ENCODE results near the gene ERC2. TPM values are rescaled to one million over a fixed set of nuclear protein-coding genes. Genes with fewer than 3 reads are reported as not detected.

Gene ERC2
- total and polyA plus RNA-seq, 8 donors: 1.2 to 4.8 (median 2.3) TPM

DNA sequence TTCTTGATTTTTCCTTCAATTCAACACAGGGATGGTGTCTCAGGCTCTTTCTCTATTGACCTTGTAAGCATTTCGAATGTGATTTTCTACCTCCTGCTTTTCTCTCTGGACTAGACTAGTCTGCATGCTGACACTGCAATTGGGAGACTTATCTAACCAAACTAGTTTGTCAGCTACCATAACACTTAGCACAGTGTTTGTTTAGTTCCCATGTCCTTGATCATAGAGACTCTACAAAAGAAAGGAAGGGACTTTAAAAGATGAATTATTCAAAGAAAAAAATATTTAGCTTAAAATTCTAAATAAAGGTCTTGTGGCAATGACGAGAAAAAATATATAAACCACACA is 407.0 kb downstream of the ERC2 start:
- ATAC-seq (no peak), DNase-seq (no peak), FAIRE-seq (no peak)
- no peak for TF ChIP-seq CTCF (IDR thresholded peaks at IDR 0.05)
- H3K36me3 ChIP-seq: no peaks in the 10 kb centered on the region
- no peak overlapping the region for H3K27ac ChIP-seq
- intact Hi-C loops (cut with DNase I): no loop called here
- 35 to 39% methylated on average over 2 of the region's 2 CpGs for WGBS, 2 donors
- H3K4me3 ChIP-seq: no peak overlapping the region
- H3K27me3 ChIP-seq: no peaks in the 10 kb centered on the region
- no peaks in the 10 kb centered on the region for H3K4me1 ChIP-seq
- no peaks in the 10 kb centered on the region for H3K9me3 ChIP-seq

DNA sequence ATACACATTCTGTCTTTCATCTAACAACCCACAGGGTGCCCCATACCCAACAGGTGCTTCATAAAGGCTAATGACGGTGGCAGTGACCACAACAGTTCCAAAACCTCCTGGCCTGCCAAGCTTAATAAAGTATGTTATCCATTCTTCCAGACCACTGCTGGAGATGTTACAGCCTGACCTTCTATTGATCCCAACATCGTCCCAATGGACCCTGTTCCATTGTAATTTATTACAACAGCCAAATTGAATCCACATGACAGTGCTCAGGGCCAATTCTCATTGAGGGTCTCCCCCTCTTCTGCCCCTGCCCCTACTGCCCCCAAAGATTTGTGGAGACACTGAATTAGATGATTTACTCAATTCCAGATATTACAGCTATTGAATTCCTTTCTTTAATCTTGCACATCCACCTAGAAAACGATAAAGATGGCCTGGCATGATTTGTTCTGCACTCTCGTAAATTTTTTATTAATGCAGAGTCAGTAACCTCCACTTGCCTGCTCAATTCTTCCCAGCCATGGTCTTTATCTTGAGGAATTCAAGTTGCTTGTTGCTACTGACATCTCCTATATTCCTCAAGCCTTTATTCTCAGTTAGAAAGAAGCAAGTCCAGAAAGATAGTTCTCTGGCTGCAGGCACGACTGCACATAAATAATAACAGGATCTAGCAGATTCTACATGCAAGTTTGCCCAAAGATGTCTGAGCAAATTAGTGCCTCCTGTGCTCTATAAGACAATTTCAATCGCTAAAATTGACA is 407.6 kb downstream of the ERC2 start:
- Histone ChIP-seq H3K36me3 (no peaks in the 10 kb centered on the region), H3K9me3 (no peaks in the 10 kb centered on the region), H3K27ac (no peak overlapping the region), H3K4me1 (no peaks in the 10 kb centered on the region), H3K27me3 (no peaks in the 10 kb centered on the region), H3K4me3 (no peak overlapping the region)
- no peak for FAIRE-seq
- WGBS, 2 donors: 59 to 69% methylated on average over 6 of the region's 6 CpGs
- ATAC-seq: no peak
- no peak for DNase-seq
- intact Hi-C loops (cut with DNase I): no loop called here
- no peak for TF ChIP-seq CTCF (IDR thresholded peaks at IDR 0.05)

GRCh38 chr3:56059731-56060130 is 408.5 kb downstream of the ERC2 start:
- Histone ChIP-seq H3K36me3 (no peaks in the 10 kb centered on the region), H3K9me3 (no peaks in the 10 kb centered on the region), H3K27me3 (no peaks in the 10 kb centered on the region), H3K4me3 (no peak overlapping the region), H3K27ac (no peak overlapping the region), H3K4me1 (no peaks in the 10 kb centered on the region)
- ATAC-seq (no peak), DNase-seq (no peak), FAIRE-seq (no peak)
- TF ChIP-seq CTCF (IDR thresholded peaks at IDR 0.05): no peak
- WGBS, 2 donors: 12 to 19% methylated on average over 1 of the region's 1 CpG
- intact Hi-C loops (cut with DNase I): no loop called here

DNA sequence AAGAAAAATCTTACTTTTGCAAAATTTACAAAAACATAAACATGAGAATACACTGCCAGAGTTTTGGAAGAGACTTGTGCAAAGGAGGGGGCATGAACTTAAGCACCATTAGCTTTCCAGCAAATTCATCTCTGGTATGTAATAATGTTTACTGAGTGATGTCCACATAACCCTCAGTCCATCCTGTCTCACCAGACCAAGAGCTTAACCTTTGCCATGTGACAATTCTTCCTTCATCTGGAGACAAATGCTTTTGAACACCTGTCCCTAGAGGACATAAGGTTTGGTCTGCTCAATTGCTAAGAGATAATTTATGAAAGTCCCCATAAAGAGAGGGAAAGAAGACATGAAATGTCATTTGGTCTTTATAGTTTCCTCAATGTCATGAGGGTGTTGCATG is 412.3 kb downstream of the ERC2 start:
- no peak overlapping the region for H3K27ac ChIP-seq
- H3K4me3 ChIP-seq: no peak overlapping the region
- H3K9me3 ChIP-seq: no peaks in the 10 kb centered on the region
- intact Hi-C loops (cut with DNase I): no loop called here
- ATAC-seq (no peak), DNase-seq (no peak), FAIRE-seq (no peak)
- H3K27me3 ChIP-seq: no peaks in the 10 kb centered on the region
- no peaks in the 10 kb centered on the region for H3K4me1 ChIP-seq
- H3K36me3 ChIP-seq: no peaks in the 10 kb centered on the region
- no peak for TF ChIP-seq CTCF (IDR thresholded peaks at IDR 0.05)

- WGBS, 2 donors: 75 to 79% methylated on average over 4 of the region's 4 CpGs
- Histone ChIP-seq H3K9me3 (no peaks in the 10 kb centered on the region), H3K4me1 (no peaks in the 10 kb centered on the region), H3K27me3 (no peaks in the 10 kb centered on the region), H3K36me3 (no peaks in the 10 kb centered on the region), H3K4me3 (no peak overlapping the region), H3K27ac (no peak overlapping the region)
- ATAC-seq (no peak), DNase-seq (no peak), FAIRE-seq (no peak)
- intact Hi-C loops (cut with DNase I): no loop called here
- TF ChIP-seq CTCF (IDR thresholded peaks at IDR 0.05): no peak
Observed at GRCh38 chr3:56055546-56055945, 412.7 kb downstream of the ERC2 start.
